GM19463 (cell line): ENCODE data around the gene KRTAP16-1.
"Not testable (repeated sequence)": the region's sequence is repeated elsewhere in the genome, so short reads cannot be mapped to it uniquely, and the experiment has no call there.

ENCODE experiments used
- ATAC-seq: cut with Tn5 transposase; IDR thresholded peaks from one replicate; pipeline ENCODE4 v1.9.1; 2021; ENCODE audit warnings: mild to moderate bottlenecking, moderate library complexity; ENCODE audit not compliant: unreplicated experiment

The KRTAP16-1 gene

GRCh38 chr17:41308918-41309359, at the start of gene KRTAP16-1:
Gene KRTAP16-1 (minus strand): TSS chr17:41309309. CDS start chr17:41309253, 56 bp downstream.
- peak; percentile 32 for ATAC-seq

GRCh38 chr17:41354536-41354935, 45.4 kb upstream of the KRTAP16-1 start:
- no peak for ATAC-seq

- no peak for ATAC-seq
Observed at GRCh38 chr17:41352597-41353366, 43.7 kb upstream of the KRTAP16-1 start.

GRCh38 chr17:41351177-41351576, 42.1 kb upstream of the KRTAP16-1 start:
- no peak for ATAC-seq

- ATAC-seq = not testable (repeated sequence)
Observed at GRCh38 chr17:41350381-41350878, 41.3 kb upstream of the KRTAP16-1 start, which contains the start of gene KRT33A. Gene KRT33A (minus strand): TSS chr17:41350828. CDS start chr17:41350767, 61 bp downstream.

- ATAC-seq = no peak
Observed at GRCh38 chr17:41347869-41348760, 39.0 kb upstream of the KRTAP16-1 start.

- ATAC-seq = not testable (repeated sequence)
Observed at GRCh38 chr17:41346421-41346820, 37.3 kb upstream of the KRTAP16-1 start.

- ATAC-seq = no peak
Observed at GRCh38 chr17:41345992-41346391, 36.9 kb upstream of the KRTAP16-1 start.

GRCh38 chr17:41343029-41343428, 33.9 kb upstream of the KRTAP16-1 start:
- ATAC-seq = no peak

GRCh38 chr17:41340934-41341861, 32.1 kb upstream of the KRTAP16-1 start:
- no peak for ATAC-seq

GRCh38 chr17:41340494-41340893, 31.4 kb upstream of the KRTAP16-1 start:
- no peak for ATAC-seq

GRCh38 chr17:41339571-41340172, 30.6 kb upstream of the KRTAP16-1 start:
- ATAC-seq = no peak

- peak; percentile 51 for ATAC-seq
Observed at GRCh38 chr17:41338961-41339485, 29.9 kb upstream of the KRTAP16-1 start.

GRCh38 chr17:41335747-41336146, 26.6 kb upstream of the KRTAP16-1 start:
- ATAC-seq = no peak

GRCh38 chr17:41334385-41335305, 25.5 kb upstream of the KRTAP16-1 start:
- no peak for ATAC-seq

GRCh38 chr17:41333836-41334235, 24.7 kb upstream of the KRTAP16-1 start:
- no peak for ATAC-seq

GRCh38 chr17:41333098-41333497, 24.0 kb upstream of the KRTAP16-1 start:
- ATAC-seq = no peak

- no peak for ATAC-seq
Observed at GRCh38 chr17:41332239-41332638, 23.1 kb upstream of the KRTAP16-1 start.

- ATAC-seq = no peak
Observed at GRCh38 chr17:41331606-41332005, 22.5 kb upstream of the KRTAP16-1 start.
